Fibroblast of lung (primary cell): ENCODE data around the gene EGR1. TPM values are rescaled to one million over a fixed set of nuclear protein-coding genes. Genes with fewer than 3 reads are reported as not detected.
"Not testable (repeated sequence)": the region's sequence is repeated elsewhere in the genome, so short reads cannot be mapped to it uniquely, and the experiment has no call there.

ENCODE experiments used
- DNase-seq, 2 donors: peaks; one replicate each; pipeline versions ENCODE4 v3.0.0 to v3.0.0-alpha.2; 2010; ENCODE audit warnings: low read depth in 2 of 2
- H2AFZ ChIP-seq: 2 replicates; pipeline ENCODE4 v1.5.1; 2012; ENCODE audit warnings: low read length, control low read depth, inconsistent platforms
- H3K27ac ChIP-seq: 2 replicates; pipeline ENCODE4 v1.5.1; 2011; ENCODE audit warnings: low read length, control low read depth; ENCODE audit not compliant: insufficient read depth
- H3K27me3 ChIP-seq: 2 replicates; pipeline ENCODE4 v1.5.1; 2011; ENCODE audit warnings: mild to moderate bottlenecking, low read length; ENCODE audit not compliant: control insufficient read depth, insufficient read depth
- H3K36me3 ChIP-seq: 2 replicates; pipeline ENCODE4 v1.5.1; 2011; ENCODE audit warnings: low read length; ENCODE audit not compliant: control insufficient read depth, insufficient read depth
- H3K4me1 ChIP-seq: 2 replicates; pipeline ENCODE4 v1.5.1; 2011; ENCODE audit warnings: low read length; ENCODE audit not compliant: control insufficient read depth, insufficient read depth; ENCODE audit errors: extremely low read depth
- H3K4me2 ChIP-seq: 2 replicates; pipeline ENCODE4 v1.5.1; 2011; ENCODE audit warnings: low read length, control low read depth; ENCODE audit not compliant: insufficient read depth; ENCODE audit errors: extremely low read depth
- H3K4me3 ChIP-seq, 4 experiments: fragments of 200-600 bp in 1 of 4; sonication (generic) in 1 of 4; replicated peaks in 1 of 4; 2 replicates each; pipeline ENCODE4 v1.5.1; 2011 to 2016; ENCODE audit warnings: low read length in 4 of 4, low read depth in 3 of 4, mild to moderate bottlenecking in 3 of 4, control low read depth in 2 of 4, inconsistent platforms in 1 of 4, mixed read lengths in 1 of 4; ENCODE audit not compliant: insufficient read depth in 1 of 4; ENCODE audit errors: control extremely low read depth in 1 of 4
- H3K79me2 ChIP-seq: 2 replicates; pipeline ENCODE4 v1.5.1; 2012; ENCODE audit warnings: mild to moderate bottlenecking, low read length, inconsistent platforms; ENCODE audit not compliant: control insufficient read depth, insufficient read depth
- H3K9ac ChIP-seq: 2 replicates; pipeline ENCODE4 v1.5.1; 2011; ENCODE audit warnings: mild to moderate bottlenecking, low read length, control low read depth; ENCODE audit not compliant: insufficient read depth
- H3K9me3 ChIP-seq: 2 replicates; pipeline ENCODE4 v1.5.1; 2012; ENCODE audit warnings: low read depth, low read length; ENCODE audit not compliant: control insufficient read depth, insufficient read depth
- H4K20me1 ChIP-seq: 2 replicates; pipeline ENCODE4 v1.5.1; 2011; ENCODE audit warnings: low read length; ENCODE audit not compliant: control insufficient read depth, insufficient read depth; ENCODE audit errors: extremely low read depth
- CTCF ChIP-seq, 2 donors: IDR thresholded peaks in 1 of 2; conservative IDR thresholded peaks in 1 of 2; 1 replicate in 1 of 2; 2 replicates in 1 of 2; pipeline ENCODE4 v1.5.1; 2011 to 2012; ENCODE audit warnings: low read length in 2 of 2, control low read depth in 1 of 2, inconsistent platforms in 1 of 2, low read depth in 1 of 2, mild to moderate bottlenecking in 1 of 2
- EZH2 ChIP-seq: IDR thresholded peaks from 2 replicates; pipeline ENCODE4 v1.5.1; 2012; ENCODE audit warnings: low read length, control low read depth, mild to moderate bottlenecking; ENCODE audit errors: missing control alignments
- polyA plus RNA-seq, 2 donors: library from polyadenylated mRNA; depleted of rRNA in 1 of 2; stranded (reverse) in 1 of 2; unstranded in 1 of 2; fragments of >200 nt; gene quantifications; 2 replicates each; pipeline ENCODE4 v1.2.1, GENCODE V29; 2011 to 2012; ENCODE audit warnings: missing spikeins in 1 of 2
- total RNA-seq: library from RNA; depleted of rRNA; stranded (reverse); fragments of >200 nt; gene quantifications from 2 replicates; pipeline ENCODE4 v1.2.1, GENCODE V29; 2014

The EGR1 gene
- total and polyA plus RNA-seq, 2 donors (not counting 1 experiment from before 2014, with no cell fraction given), result 5.8 to 8.8 TPM

DNA sequence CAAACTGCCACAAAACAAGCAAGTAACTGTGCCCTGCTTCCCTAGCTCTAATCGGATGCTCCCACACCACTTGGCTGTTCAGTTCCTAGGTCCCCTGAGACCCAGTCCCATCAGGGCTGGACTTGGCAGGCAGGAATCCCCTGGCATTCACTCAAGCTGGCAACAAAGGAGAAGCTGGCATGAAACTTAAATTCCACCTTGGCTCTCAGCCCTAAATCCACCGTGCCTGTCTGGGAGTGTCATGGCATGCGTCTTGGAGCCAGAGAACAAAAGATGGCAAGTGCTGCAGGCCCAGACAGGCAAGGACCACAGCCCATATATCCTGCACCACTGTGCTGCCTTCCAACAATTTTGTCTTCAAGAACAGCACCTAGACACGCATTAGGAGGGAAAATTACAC lies 39.5 kb downstream of the EGR1 start:
- TF ChIP-seq EZH2 (no peak), CTCF (conservative IDR thresholded peaks at IDR 0.05 in 1 of 2, IDR thresholded peaks at IDR 0.05 in 1 of 2; ENCODE audit: low read depth in 1 of 2, low read length in 2 of 2) (no peak)
- peaks cover 2% of the 10 kb centered on the region for H3K36me3 ChIP-seq
- no peak overlapping the region for H2AFZ ChIP-seq
- no peak overlapping the region for H3K4me3 ChIP-seq
- H3K27me3 ChIP-seq, result no peaks in the 10 kb centered on the region
- no peak overlapping the region for H3K4me2 ChIP-seq
- H3K79me2 ChIP-seq, result no peaks in the 10 kb centered on the region
- H3K27ac ChIP-seq, result no peak overlapping the region
- no peak for DNase-seq
- no peaks in the 10 kb centered on the region for H3K4me1 ChIP-seq
- H3K9me3 ChIP-seq, result no peaks in the 10 kb centered on the region
- H3K9ac ChIP-seq, result no peak overlapping the region
- no peaks in the 10 kb centered on the region for H4K20me1 ChIP-seq

- TF ChIP-seq CTCF (conservative IDR thresholded peaks at IDR 0.05 in 1 of 2, IDR thresholded peaks at IDR 0.05 in 1 of 2; ENCODE audit: low read depth in 1 of 2, low read length in 2 of 2) (no peak), EZH2 (no peak)
- no peak overlapping the region for H2AFZ ChIP-seq
- H3K4me3 ChIP-seq, result no peak overlapping the region
- no peaks in the 10 kb centered on the region for H4K20me1 ChIP-seq
- H3K4me2 ChIP-seq, result no peak overlapping the region
- H3K79me2 ChIP-seq, result no peaks in the 10 kb centered on the region
- no peak for DNase-seq
- no peaks in the 10 kb centered on the region for H3K4me1 ChIP-seq
- H3K36me3 ChIP-seq, result peaks cover 2% of the 10 kb centered on the region
- no peak overlapping the region for H3K9ac ChIP-seq
- H3K9me3 ChIP-seq, result no peaks in the 10 kb centered on the region
- H3K27me3 ChIP-seq, result no peaks in the 10 kb centered on the region
- no peak overlapping the region for H3K27ac ChIP-seq
Measured at GRCh38 chr5:138506370-138507306, 41.4 kb downstream of the EGR1 start.

- H3K79me2 ChIP-seq, H3K27me3 ChIP-seq, H3K9me3 ChIP-seq, H3K27ac ChIP-seq, H3K4me3 ChIP-seq, H3K4me1 ChIP-seq, H2AFZ ChIP-seq, H4K20me1 ChIP-seq, H3K4me2 ChIP-seq, H3K9ac ChIP-seq, H3K36me3 ChIP-seq: not testable (repeated sequence)
- DNase-seq, result peak in 1 of 2 donors; percentile 90
Measured at GRCh38 chr5:138507485-138507884, 42.2 kb downstream of the EGR1 start.
